CD8-positive, alpha-beta memory T cell (primary cell): ENCODE data around the gene RERG. TPM values are rescaled to one million over a fixed set of nuclear protein-coding genes. Genes with fewer than 3 reads are reported as not detected.

ENCODE experiments used
- CTCF ChIA-PET: fragments of 350-600 bp; sonication (Branson Sonifier 250); formaldehyde crosslinking; loops from one replicate; lab custom pipeline; 2021; ENCODE audit warnings: antibody characterized with exemption; lab: Charles Lee
- POLR2A ChIA-PET: fragments of 350-600 bp; sonication (Branson Sonifier 250); formaldehyde crosslinking; loops from one replicate; lab custom pipeline; 2021; ENCODE audit warnings: antibody characterized with exemption; lab: Charles Lee
- DNase-seq, 5 donors: peaks; one replicate each; pipeline versions ENCODE4 v3.0.0 to v3.0.0-alpha.2; 2020 to 2022; ENCODE audit warnings: mixed read lengths in 1 of 5
- H3K27ac ChIP-seq: one replicate; pipeline ENCODE4 v1.7.0; 2013; ENCODE audit warnings: low read depth, mild to moderate bottlenecking, low read length, moderate library complexity
- H3K27me3 ChIP-seq: 2 replicates; pipeline ENCODE4 v1.7.0; 2013; ENCODE audit warnings: low read length, mild to moderate bottlenecking; ENCODE audit not compliant: insufficient read depth, poor library complexity, severe bottlenecking
- H3K36me3 ChIP-seq: 2 replicates; pipeline ENCODE4 v1.7.0; 2013; ENCODE audit warnings: mild to moderate bottlenecking, low read length, moderate library complexity; ENCODE audit not compliant: insufficient read depth
- H3K4me1 ChIP-seq: 2 replicates; pipeline ENCODE4 v1.7.0; 2013; ENCODE audit warnings: mild to moderate bottlenecking, low read length, moderate library complexity; ENCODE audit not compliant: insufficient read depth
- H3K4me3 ChIP-seq: 2 replicates; pipeline ENCODE4 v1.7.0; 2013; ENCODE audit warnings: mild to moderate bottlenecking, low read length
- H3K9me3 ChIP-seq: 2 replicates; pipeline ENCODE4 v1.7.0; 2013; ENCODE audit warnings: mild to moderate bottlenecking, low read length
- H3K27ac Mint-ChIP-seq, 8 donors: one replicate each; pipeline ENCODE4 v1.8.0; 2020 to 2021; ENCODE audit warnings: mixed read lengths in 8 of 8, mild to moderate bottlenecking in 6 of 8, inconsistent platforms in 3 of 8, moderate library complexity in 3 of 8
- H3K27me3 Mint-ChIP-seq, 2 donors: one replicate each; pipeline ENCODE4 v1.8.0; 2020 to 2021; ENCODE audit warnings: mixed read lengths in 2 of 2, mild to moderate bottlenecking in 1 of 2, moderate library complexity in 1 of 2
- H3K36me3 Mint-ChIP-seq, 3 donors: one replicate each; pipeline ENCODE4 v1.8.0; 2020 to 2021; ENCODE audit warnings: mixed read lengths in 3 of 3, inconsistent platforms in 1 of 3, mild to moderate bottlenecking in 1 of 3
- H3K4me1 Mint-ChIP-seq, 3 donors: one replicate each; pipeline ENCODE4 v1.8.0; 2020 to 2021; ENCODE audit warnings: mixed read lengths in 3 of 3, inconsistent platforms in 1 of 3, mild to moderate bottlenecking in 1 of 3
- H3K4me3 Mint-ChIP-seq, 7 donors: one replicate each; pipeline ENCODE4 v1.8.0; 2020 to 2021; ENCODE audit warnings: mixed read lengths in 7 of 7, mild to moderate bottlenecking in 6 of 7, moderate library complexity in 4 of 7, inconsistent platforms in 2 of 7
- H3K9me3 Mint-ChIP-seq, 5 donors: one replicate each; pipeline ENCODE4 v1.8.0; 2020 to 2022; ENCODE audit warnings: mixed read lengths in 5 of 5, mild to moderate bottlenecking in 3 of 5, moderate library complexity in 2 of 5, inconsistent platforms in 1 of 5
- polyA plus RNA-seq: library from polyadenylated mRNA; unstranded; fragments of 300-500 nt; fragmentation: Illumina TruSeq; gene quantifications from one replicate; pipeline ENCODE4 v1.2.3, GENCODE V29; 2021
- total RNA-seq, 2 experiments: library from RNA; stranded (reverse); gene quantifications; one replicate each; pipeline ENCODE4 v1.2.3, GENCODE V29; 2021

RERG gene
- total and polyA plus RNA-seq, 3 experiments from 2014 or later: not detected

DNA sequence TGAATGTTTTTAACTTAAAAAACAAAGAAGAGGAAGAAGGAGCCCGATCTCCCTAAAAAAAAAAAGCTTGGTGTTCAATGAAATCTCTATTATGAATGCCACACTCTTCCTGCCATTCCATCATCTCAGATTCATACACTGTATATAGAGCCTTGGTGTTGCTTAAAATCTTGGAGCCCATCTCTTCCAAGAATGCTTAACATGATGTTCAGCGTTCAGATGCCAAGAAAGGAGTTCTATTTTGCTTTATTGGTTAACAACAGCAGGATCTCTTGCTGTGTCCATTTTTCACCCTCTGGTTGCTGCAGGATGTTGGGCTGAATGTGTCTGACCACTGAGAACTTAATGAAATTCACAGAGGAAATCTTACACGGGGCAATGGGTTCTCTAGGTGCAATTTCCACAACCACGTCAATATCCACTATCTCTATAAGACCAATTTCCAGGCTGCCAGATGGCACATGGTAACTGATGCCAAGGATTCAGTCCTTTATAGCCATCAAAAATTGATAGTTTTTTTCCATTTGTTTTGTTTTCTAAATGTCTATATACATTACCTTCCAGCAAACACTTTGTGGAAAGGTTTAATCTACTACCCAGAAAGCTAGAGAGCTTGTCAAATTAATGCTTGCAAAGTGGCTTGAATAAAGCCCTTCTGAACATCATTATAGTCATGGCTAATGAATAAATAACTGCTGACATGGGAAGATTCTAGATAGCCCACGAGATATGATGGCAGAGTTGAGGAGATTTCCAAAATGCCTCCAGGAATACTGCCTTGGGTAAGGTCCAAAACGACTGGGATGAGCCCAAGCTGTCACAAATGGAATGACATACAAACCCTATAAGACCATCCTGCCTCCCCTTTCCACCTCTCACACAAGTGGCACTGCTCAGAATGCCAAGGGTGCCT lies 26.5 kb downstream of the RERG start:
- Histone ChIP-seq H3K4me3 (no peak overlapping the region), H3K4me1 (no peaks in the 10 kb centered on the region), H3K9me3 (no peaks in the 10 kb centered on the region), H3K36me3 (no peaks in the 10 kb centered on the region), H3K27me3 (no peaks in the 10 kb centered on the region), H3K27ac (no peak overlapping the region)
- Mint-ChIP-seq H3K9me3 (no peaks in the 10 kb centered on the region), H3K4me3 (no peak overlapping the region), H3K27ac (no peak overlapping the region), H3K36me3 (no peaks in the 10 kb centered on the region), H3K4me1 (no peaks in the 10 kb centered on the region), H3K27me3 (peaks cover 9 to 14% of the 10 kb centered on the region in 2 donors)
- no peak for DNase-seq
- ChIA-PET POLR2A (no interaction called here), CTCF (no interaction called here)

DNA sequence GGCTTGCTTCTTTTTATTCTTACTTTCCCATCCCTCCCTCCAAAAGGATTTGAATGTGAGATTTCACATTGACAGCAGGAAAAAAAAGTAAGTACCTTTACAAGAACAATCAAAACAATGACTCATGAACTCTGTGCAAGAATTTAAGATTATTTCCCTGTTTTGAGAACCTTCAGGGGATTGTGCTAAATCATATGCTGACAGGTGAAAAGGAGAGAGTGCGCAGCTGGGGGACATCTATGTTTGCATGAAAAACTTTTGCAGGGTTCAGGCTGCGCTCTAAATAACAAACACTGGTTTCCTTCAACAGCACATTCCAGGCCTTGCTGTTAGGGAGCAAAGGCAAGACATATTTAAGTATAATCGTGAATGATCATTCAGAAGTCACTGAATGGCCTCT lies 27.3 kb downstream of the RERG start:
- ChIA-PET POLR2A (no interaction called here), CTCF (no interaction called here)
- Histone ChIP-seq H3K9me3 (no peaks in the 10 kb centered on the region), H3K4me3 (no peak overlapping the region), H3K27me3 (no peaks in the 10 kb centered on the region), H3K27ac (no peak overlapping the region), H3K36me3 (no peaks in the 10 kb centered on the region), H3K4me1 (no peaks in the 10 kb centered on the region)
- no peaks in the 10 kb centered on the region for H3K4me1 Mint-ChIP-seq
- peaks cover 8 to 14% of the 10 kb centered on the region in 2 donors for H3K27me3 Mint-ChIP-seq
- H3K27ac Mint-ChIP-seq: no peak overlapping the region
- H3K4me3 Mint-ChIP-seq: no peak overlapping the region
- H3K9me3 Mint-ChIP-seq: no peaks in the 10 kb centered on the region
- H3K36me3 Mint-ChIP-seq: no peaks in the 10 kb centered on the region
- no peak for DNase-seq

DNA sequence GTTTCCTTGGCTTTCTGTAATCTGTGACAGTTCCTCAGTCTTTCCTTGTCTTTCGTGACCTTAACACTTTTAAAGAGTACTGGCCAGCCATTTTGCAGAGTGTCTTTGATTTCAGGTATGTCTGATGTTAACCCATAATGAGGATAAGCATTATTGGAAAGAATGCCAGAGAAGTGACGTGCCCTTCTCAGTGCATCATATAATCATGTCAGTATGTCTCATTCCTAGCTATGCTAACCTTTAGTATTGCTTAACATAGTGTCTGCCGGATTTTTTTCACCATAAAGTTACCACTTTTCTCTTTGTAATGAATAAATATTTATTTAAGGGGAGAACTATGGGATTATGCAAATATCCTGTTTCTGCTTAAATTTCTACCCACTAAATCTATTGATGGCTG lies 28.5 kb downstream of the RERG start:
- Histone ChIP-seq H3K4me1 (no peaks in the 10 kb centered on the region), H3K4me3 (no peak overlapping the region), H3K9me3 (no peaks in the 10 kb centered on the region), H3K36me3 (no peaks in the 10 kb centered on the region), H3K27me3 (no peaks in the 10 kb centered on the region), H3K27ac (no peak overlapping the region)
- H3K36me3 Mint-ChIP-seq: no peaks in the 10 kb centered on the region
- no peaks in the 10 kb centered on the region for H3K4me1 Mint-ChIP-seq
- DNase-seq: no peak
- peaks cover 3 to 14% of the 10 kb centered on the region in 2 donors for H3K27me3 Mint-ChIP-seq
- ChIA-PET POLR2A (no interaction called here), CTCF (no interaction called here)
- no peak overlapping the region for H3K27ac Mint-ChIP-seq
- H3K4me3 Mint-ChIP-seq: no peak overlapping the region
- no peaks in the 10 kb centered on the region for H3K9me3 Mint-ChIP-seq

DNA sequence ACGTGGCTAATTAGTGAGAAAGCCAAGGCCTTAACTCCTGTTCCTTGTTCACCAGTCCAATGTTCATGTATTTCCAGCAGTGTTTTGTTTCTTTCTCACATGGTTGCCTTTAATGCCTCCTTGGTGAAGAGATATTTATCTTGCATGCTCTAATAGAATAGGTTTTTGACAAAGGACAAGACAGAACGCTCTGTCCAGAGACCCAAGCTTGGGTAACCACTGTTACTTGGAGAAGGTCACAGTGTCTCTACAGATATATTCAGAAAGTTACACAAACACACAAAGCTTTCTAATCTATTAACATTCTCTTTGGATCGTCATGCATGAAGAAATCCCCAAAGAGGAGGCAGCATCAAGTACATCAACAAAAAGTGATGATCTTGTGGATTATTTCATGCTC lies 33.1 kb downstream of the RERG start:
- no peak overlapping the region for H3K27ac Mint-ChIP-seq
- H3K4me1 Mint-ChIP-seq: no peaks in the 10 kb centered on the region
- H3K27me3 ChIP-seq: no peaks in the 10 kb centered on the region
- no peak for DNase-seq
- no peaks in the 10 kb centered on the region for H3K9me3 Mint-ChIP-seq
- H3K27me3 Mint-ChIP-seq: peaks cover 3 to 6% of the 10 kb centered on the region in 2 donors
- H3K27ac ChIP-seq: no peak overlapping the region
- H3K4me3 Mint-ChIP-seq: no peak overlapping the region
- CTCF ChIA-PET: interaction anchor here (1.0 kb wide), 1 partner anchor 9 kb away, joined by 4 read pairs; no protein-coding TSS in a partner anchor
- H3K4me3 ChIP-seq: no peak overlapping the region
- no peaks in the 10 kb centered on the region for H3K36me3 Mint-ChIP-seq
- POLR2A ChIA-PET: no interaction called here
- no peaks in the 10 kb centered on the region for H3K36me3 ChIP-seq
- H3K9me3 ChIP-seq: no peaks in the 10 kb centered on the region
- no peaks in the 10 kb centered on the region for H3K4me1 ChIP-seq

DNA sequence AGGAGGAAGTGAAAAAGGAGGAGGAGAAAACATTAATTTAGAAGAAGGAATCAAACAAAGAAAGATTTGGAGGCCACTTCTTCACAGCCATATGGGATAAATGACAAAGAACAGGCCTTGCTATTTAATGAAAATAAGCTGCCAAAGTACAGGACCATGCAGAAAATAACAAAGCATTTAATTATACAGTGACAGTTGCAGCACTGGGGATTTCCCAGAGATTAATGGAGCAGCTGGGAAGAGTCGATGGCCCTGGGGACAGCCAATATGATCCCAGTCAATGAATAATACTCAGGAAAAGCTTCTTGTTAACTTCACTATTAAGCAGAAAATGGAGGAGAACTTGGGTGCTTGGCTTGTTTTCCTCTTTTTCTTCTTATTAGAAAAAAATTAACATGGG lies 34.6 kb downstream of the RERG start:
- CTCF ChIA-PET: no interaction called here
- POLR2A ChIA-PET: no interaction called here

DNA sequence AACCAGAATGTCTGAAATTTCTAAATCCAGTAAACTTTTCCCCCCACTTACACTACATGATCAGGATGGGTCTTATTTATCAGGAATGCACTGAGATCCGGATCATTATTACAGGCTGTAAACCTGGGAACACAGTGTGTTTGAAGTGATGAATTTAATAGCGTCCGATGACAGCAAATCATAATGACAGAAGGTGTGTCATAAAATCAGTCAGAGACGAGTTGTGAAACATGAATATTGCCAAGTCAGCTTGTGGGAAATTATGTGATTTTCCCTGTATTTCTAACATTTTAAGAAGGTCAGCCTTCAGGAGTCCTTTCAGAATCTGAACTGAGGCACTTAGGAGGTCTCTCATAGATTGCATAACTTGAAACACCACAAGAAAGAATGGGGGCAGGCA lies 36.7 kb downstream of the RERG start:
- H3K4me3 Mint-ChIP-seq: no peak overlapping the region
- H3K36me3 ChIP-seq: no peaks in the 10 kb centered on the region
- no peak overlapping the region for H3K27ac ChIP-seq
- ChIA-PET POLR2A (no interaction called here), CTCF (no interaction called here)
- H3K27me3 ChIP-seq: no peaks in the 10 kb centered on the region
- H3K4me1 Mint-ChIP-seq: no peaks in the 10 kb centered on the region
- H3K4me3 ChIP-seq: no peak overlapping the region
- peaks cover 6 to 20% of the 10 kb centered on the region in 2 donors for H3K27me3 Mint-ChIP-seq
- no peaks in the 10 kb centered on the region for H3K9me3 ChIP-seq
- H3K9me3 Mint-ChIP-seq: no peaks in the 10 kb centered on the region
- no peaks in the 10 kb centered on the region for H3K36me3 Mint-ChIP-seq
- H3K4me1 ChIP-seq: no peaks in the 10 kb centered on the region
- DNase-seq: no peak
- no peak overlapping the region for H3K27ac Mint-ChIP-seq

More for the DNA sequence above, 34.6 kb downstream of the RERG start:
- Mint-ChIP-seq H3K9me3 (no peaks in the 10 kb centered on the region), H3K36me3 (no peaks in the 10 kb centered on the region), H3K27ac (no peak overlapping the region), H3K4me3 (no peak overlapping the region), H3K27me3 (peaks cover 4 to 14% of the 10 kb centered on the region in 2 donors), H3K4me1 (no peaks in the 10 kb centered on the region)
- Histone ChIP-seq H3K9me3 (no peaks in the 10 kb centered on the region), H3K4me1 (no peaks in the 10 kb centered on the region), H3K4me3 (no peak overlapping the region), H3K36me3 (no peaks in the 10 kb centered on the region), H3K27ac (no peak overlapping the region), H3K27me3 (no peaks in the 10 kb centered on the region)
- DNase-seq: no peak

DNA sequence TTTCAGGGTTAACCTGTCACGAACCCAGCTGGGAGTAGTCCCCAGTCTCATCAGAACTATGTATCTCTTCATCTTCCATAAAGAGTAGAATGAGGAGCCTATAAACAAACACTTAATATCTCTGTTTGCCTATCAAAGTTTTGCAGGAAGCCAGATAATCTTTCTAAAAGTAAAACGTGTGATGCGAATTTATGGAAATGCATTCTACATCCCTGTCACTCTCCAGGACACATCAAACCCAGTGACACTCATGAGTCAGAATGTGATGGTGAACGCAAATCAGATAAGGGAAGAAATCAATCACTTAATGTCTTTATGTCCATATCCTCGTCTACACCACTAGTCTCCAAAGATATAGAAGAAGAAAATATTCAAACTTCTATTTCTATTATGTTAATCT lies 37.4 kb downstream of the RERG start:
- Histone ChIP-seq H3K27me3 (no peaks in the 10 kb centered on the region), H3K4me1 (no peaks in the 10 kb centered on the region), H3K36me3 (no peaks in the 10 kb centered on the region), H3K9me3 (no peaks in the 10 kb centered on the region), H3K27ac (no peak overlapping the region), H3K4me3 (no peak overlapping the region)
- Mint-ChIP-seq H3K27me3 (peaks cover 6 to 21% of the 10 kb centered on the region in 2 donors), H3K9me3 (no peaks in the 10 kb centered on the region), H3K4me1 (no peaks in the 10 kb centered on the region), H3K36me3 (no peaks in the 10 kb centered on the region), H3K4me3 (no peak overlapping the region), H3K27ac (no peak overlapping the region)
- ChIA-PET CTCF (no interaction called here), POLR2A (no interaction called here)
- no peak for DNase-seq

DNA sequence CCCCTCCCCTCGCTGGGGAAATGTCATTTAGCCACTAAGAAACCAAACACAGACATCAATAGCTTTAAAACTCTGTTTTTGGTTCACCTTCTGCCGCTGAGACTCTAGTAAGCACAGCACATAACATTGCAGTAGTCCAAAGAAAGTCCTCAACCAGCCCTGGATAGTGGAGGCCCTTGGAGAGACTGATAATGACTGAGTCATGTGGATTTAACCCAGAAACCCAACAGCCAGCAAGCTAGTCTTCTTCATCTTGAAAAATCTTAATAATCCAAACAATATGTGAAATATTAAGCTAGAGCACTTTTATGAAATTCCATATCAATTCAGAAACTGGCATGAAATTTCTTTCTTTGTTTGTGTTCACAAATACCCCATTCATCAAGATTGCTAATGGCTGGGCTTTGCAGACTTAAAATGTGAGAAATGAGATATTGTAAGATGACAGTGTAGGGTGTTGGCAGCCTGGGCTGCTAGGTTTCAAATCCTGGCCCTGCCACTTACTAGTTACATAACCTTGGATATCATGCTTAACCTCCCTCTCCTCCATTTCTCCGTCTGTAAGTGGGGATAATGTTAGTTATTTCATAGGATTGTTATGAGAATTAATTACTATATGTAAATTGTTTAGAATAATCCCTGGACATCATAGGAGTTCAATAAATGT lies 40.1 kb downstream of the RERG start:
- no peak overlapping the region for H3K27ac Mint-ChIP-seq
- CTCF ChIA-PET: interaction anchor here (0.9 kb wide), 1 partner anchor 40 kb away, joined by 3 read pairs; the partner anchor contains the start of gene RERG

More for the DNA sequence above, 40.1 kb downstream of the RERG start:
- no peaks in the 10 kb centered on the region for H3K36me3 ChIP-seq
- Mint-ChIP-seq H3K9me3 (no peaks in the 10 kb centered on the region), H3K27me3 (peaks cover 9 to 37% of the 10 kb centered on the region in 2 donors), H3K4me3 (no peak overlapping the region), H3K4me1 (no peaks in the 10 kb centered on the region), H3K36me3 (no peaks in the 10 kb centered on the region)
- no peak for DNase-seq
- POLR2A ChIA-PET: no interaction called here
- H3K9me3 ChIP-seq: no peaks in the 10 kb centered on the region
- H3K4me1 ChIP-seq: no peaks in the 10 kb centered on the region
- no peak overlapping the region for H3K4me3 ChIP-seq
- no peaks in the 10 kb centered on the region for H3K27me3 ChIP-seq
- H3K27ac ChIP-seq: no peak overlapping the region
